HCT116 (cell line): Measurements from ENCODE around the gene MAN2A2. TPM values are rescaled to one million over a fixed set of nuclear protein-coding genes. Genes with fewer than 3 reads are reported as not detected.

Experiments used
- ATAC-seq: fragments of 200-7000 bp; cut with Tn5 transposase; 2 replicates; pipeline ENCODE4 v1.9.1; 2020; ENCODE audit warnings: mild to moderate bottlenecking, moderate library complexity
- BruUV-seq: library from RNA; stranded (reverse); fragments of 400-500 nt; replicated peaks from 2 replicates; lab custom pipeline; 2021; lab: Mats Ljungman, UMichigan
- CTCF ChIA-PET: fragments of 300-600 bp; sonication (Branson Sonifier 250); formaldehyde crosslinking; loops from one replicate; lab custom pipeline; 2021; ENCODE audit warnings: antibody characterized with exemption; lab: Charles Lee
- POLR2A ChIA-PET: fragments of 300-600, 350-600 bp; sonication (Branson Sonifier 250); formaldehyde crosslinking; loops from one replicate; lab custom pipeline; 2021; ENCODE audit warnings: antibody characterized with exemption; lab: Charles Lee
- RAD21 ChIA-PET, 2 experiments: fragments of 300-600 bp; sonication (Branson Sonifier 250); formaldehyde crosslinking; loops; one replicate each; lab custom pipeline; 2023; ENCODE audit warnings: low total read pairs in 2 of 2; ENCODE audit not compliant: uncharacterized antibody in 2 of 2, unreplicated experiment in 2 of 2, low non-redundant PET in 1 of 2; lab: Charles Lee
- DNase-seq: peaks from one replicate; pipeline ENCODE4 v3.0.0-alpha.2; 2010; ENCODE audit warnings: low read depth, low spot score
- H2AFZ ChIP-seq: fragments of 200-600 bp; shearing (Covaris generic), sonication (generic); 2 replicates; pipeline ENCODE4 v1.6.1; 2017; ENCODE audit warnings: low read depth, mixed run types, mixed read lengths, antibody characterized with exemption, low read length; ENCODE audit not compliant: poor library complexity, severe bottlenecking
- H3K27ac ChIP-seq: 2 replicates; pipeline ENCODE4 v1.5.1; 2012; ENCODE audit warnings: low read depth, low read length
- H3K27me3 ChIP-seq: fragments of 200-600 bp; sonication (generic); 2 replicates; pipeline ENCODE4 v1.6.1; 2016; ENCODE audit warnings: mixed run types, low read length, mixed read lengths; ENCODE audit not compliant: insufficient read depth
- H3K36me3 ChIP-seq, 2 experiments: fragments of 200-500 bp in 1 of 2; fragments of 200-600 bp in 1 of 2; sonication (Bioruptor generic) in 1 of 2; sonication (generic) in 1 of 2; 2 replicates each; pipeline versions ENCODE4 v1.5.1 to v1.6.1; 2014 to 2016; ENCODE audit warnings: low read length in 2 of 2, inconsistent platforms in 1 of 2, mixed read lengths in 1 of 2, mixed run types in 1 of 2; ENCODE audit not compliant: insufficient read depth in 2 of 2, control insufficient read depth in 1 of 2
- H3K4me1 ChIP-seq, 2 experiments: fragments of 200-600 bp in 1 of 2; sonication (generic) in 1 of 2; 2 replicates each; pipeline versions ENCODE4 v1.5.1 to v1.6.1; 2012 to 2017; ENCODE audit warnings: low read length in 2 of 2, inconsistent platforms in 1 of 2, mild to moderate bottlenecking in 1 of 2, mixed read lengths in 1 of 2, mixed run types in 1 of 2, moderate library complexity in 1 of 2; ENCODE audit not compliant: insufficient read depth in 2 of 2, control insufficient read depth in 1 of 2
- H3K4me2 ChIP-seq: fragments of 200-600 bp; sonication (generic); 2 replicates; pipeline ENCODE4 v1.6.1; 2017; ENCODE audit warnings: mixed run types, low read length, mixed read lengths
- H3K4me3 ChIP-seq, 2 experiments: fragments of 200-600 bp in 1 of 2; sonication (generic) in 1 of 2; replicated peaks in 1 of 2; 2 replicates each; pipeline ENCODE4 v1.5.1; 2011 to 2016; ENCODE audit warnings: low read length in 2 of 2, control low read depth in 1 of 2, low read depth in 1 of 2, mild to moderate bottlenecking in 1 of 2, mixed read lengths in 1 of 2, mixed run types in 1 of 2
- H3K79me2 ChIP-seq: fragments of 200-600 bp; sonication (generic); 2 replicates; pipeline ENCODE4 v1.6.1; 2017; ENCODE audit warnings: mild to moderate bottlenecking, mixed run types, low read length, moderate library complexity, mixed read lengths; ENCODE audit not compliant: insufficient read depth
- H3K9ac ChIP-seq: fragments of 200-600 bp; sonication (generic); 2 replicates; pipeline ENCODE4 v1.6.1; 2016; ENCODE audit warnings: low read length, mixed read lengths
- H3K9me2 ChIP-seq: fragments of 200-600 bp; sonication (generic), shearing (Covaris generic); 2 replicates; pipeline ENCODE4 v1.6.1; 2017; ENCODE audit warnings: mixed run types, mild to moderate bottlenecking, moderate library complexity; ENCODE audit not compliant: insufficient read depth
- H3K9me3 ChIP-seq, 2 experiments: fragments of 200-500 bp in 1 of 2; fragments of 200-600 bp in 1 of 2; sonication (Bioruptor generic) in 1 of 2; sonication (generic) in 1 of 2; 2 replicates each; pipeline ENCODE4 v1.6.1; 2014 to 2017; ENCODE audit warnings: low read length in 2 of 2, mixed read lengths in 2 of 2, inconsistent platforms in 1 of 2, low read depth in 1 of 2, mild to moderate bottlenecking in 1 of 2, mixed run types in 1 of 2, moderate library complexity in 1 of 2; ENCODE audit not compliant: control insufficient read depth in 1 of 2, insufficient read depth in 1 of 2
- H4K20me1 ChIP-seq: fragments of 200-600 bp; sonication (generic), shearing (Covaris generic); 2 replicates; pipeline ENCODE4 v1.6.1; 2017; ENCODE audit warnings: mixed run types, mild to moderate bottlenecking, moderate library complexity; ENCODE audit not compliant: insufficient read depth
- ATF3 ChIP-seq: IDR thresholded peaks from 2 replicates; pipeline ENCODE4 v1.6.1; 2012
- CBX3 ChIP-seq: IDR thresholded peaks from 2 replicates; pipeline ENCODE4 v1.6.1; 2012; ENCODE audit warnings: low read depth
- CTCF ChIP-seq, 3 experiments: fragments of 200-600 bp in 1 of 3; sonication (generic) in 1 of 3; IDR thresholded peaks in 2 of 3; conservative IDR thresholded peaks in 1 of 3; 2 replicates each; pipeline ENCODE4 v1.5.1; 2012 to 2017; ENCODE audit warnings: low read depth in 2 of 3, low read length in 2 of 3, antibody characterized with exemption in 1 of 3, borderline replicate concordance in 1 of 3, control low read depth in 1 of 3, mild to moderate bottlenecking in 1 of 3, mixed read lengths in 1 of 3, mixed run types in 1 of 3, moderate library complexity in 1 of 3; ENCODE audit not compliant: insufficient read depth in 1 of 3
- EZH2 ChIP-seq: fragments of 200-600 bp; sonication (generic); IDR thresholded peaks from 2 replicates; pipeline ENCODE4 v1.6.1; 2017; ENCODE audit warnings: antibody characterized with exemption, mixed run types
- EZH2phosphoT487 ChIP-seq: fragments of 200-600 bp; IDR thresholded peaks from 2 replicates; pipeline ENCODE4 v1.6.1; 2018; ENCODE audit warnings: antibody characterized with exemption, borderline replicate concordance
- JUND ChIP-seq: IDR thresholded peaks from 2 replicates; pipeline ENCODE4 v1.6.1; 2012
- POLR2AphosphoS5 ChIP-seq: IDR thresholded peaks from 2 replicates; pipeline ENCODE4 v1.6.1; 2011; ENCODE audit warnings: mild to moderate bottlenecking, low read depth, low read length, moderate library complexity
- REST ChIP-seq: IDR thresholded peaks from 2 replicates; pipeline ENCODE4 v1.6.1; 2012; ENCODE audit warnings: low read depth
- ZBTB33 ChIP-seq: IDR thresholded peaks from 2 replicates; pipeline ENCODE4 v1.6.1; 2011; ENCODE audit warnings: mild to moderate bottlenecking, low read length, moderate library complexity; ENCODE audit not compliant: insufficient replicate concordance; ENCODE audit errors: extremely low read depth
- ZFX ChIP-seq: fragments of 450-650 bp; IDR thresholded peaks from 2 replicates; pipeline ENCODE4 v1.6.1; 2017
- ZNF274 ChIP-seq: fragments of 200-500 bp; sonication (Bioruptor generic); IDR thresholded peaks from 2 replicates; pipeline ENCODE4 v1.6.1; 2014; ENCODE audit warnings: mild to moderate bottlenecking, low read depth, low read length, inconsistent platforms
- intact Hi-C: fragments of 100-400 bp; cut with micrococcal nuclease; formaldehyde crosslinking; loops from 2 replicates; pipeline ENCODE4 v1.10.0; 2022
- total RNA-seq: library from RNA; stranded (reverse); gene quantifications from one replicate; pipeline ENCODE4 v1.2.1, GENCODE V29; 2021; ENCODE audit not compliant: unreplicated experiment

Gene MAN2A2
- total RNA-seq, 1 experiment from 2014 or later, result 44.9 TPM

- DNase-seq, result no peak
- POLR2A ChIA-PET, result interaction anchor here (0.7 kb wide), 1 partner anchor 12 kb away, joined by 3 read pairs; no protein-coding TSS in a partner anchor
- H3K9me3 ChIP-seq, result no peaks in the 10 kb centered on the region
- H3K9ac ChIP-seq, result no peak overlapping the region
- H3K4me3 ChIP-seq, result no peak overlapping the region
- CTCF ChIA-PET, result interaction anchor here (1.2 kb wide), 1 partner anchor 41 kb away, joined by 3 read pairs; no protein-coding TSS in a partner anchor
- no peak overlapping the region for H2AFZ ChIP-seq
- H3K4me2 ChIP-seq, result no peak overlapping the region
- H3K4me1 ChIP-seq, result peaks cover 0 to 18% of the 10 kb centered on the region in 2 experiments; a peak in 2 of 4 replicates
- H3K79me2 ChIP-seq, result no peaks in the 10 kb centered on the region
- no TSS peak for BruUV-seq
- no peak for TF ChIP-seq EZH2phosphoT487
- no peak for TF ChIP-seq REST
- TF ChIP-seq EZH2, result no peak
- no peak for TF ChIP-seq CBX3
- no peak for TF ChIP-seq POLR2AphosphoS5
- no peak for TF ChIP-seq ZNF274
- no peak for TF ChIP-seq ZFX
- TF ChIP-seq ATF3, result no peak
- no peak for TF ChIP-seq CTCF (IDR thresholded peaks at IDR 0.05 in 2 of 3, conservative IDR thresholded peaks at IDR 0.05 in 1 of 3; ENCODE audit: borderline replicate concordance in 1 of 3, insufficient read depth in 1 of 3, low read depth in 2 of 3, low read length in 2 of 3)
- TF ChIP-seq ZBTB33, result no peak
- TF ChIP-seq JUND, result no peak
- H3K9me2 ChIP-seq, result no peaks in the 10 kb centered on the region
- no peak for ATAC-seq
- intact Hi-C loops, result loop anchor here (5.0 kb wide), 1 partner anchor 408 kb away; no protein-coding TSS in a partner anchor
- no peaks in the 10 kb centered on the region for H3K36me3 ChIP-seq
- H3K27me3 ChIP-seq, result no peaks in the 10 kb centered on the region
- RAD21 ChIA-PET, result no interaction called here
- no peak overlapping the region for H3K27ac ChIP-seq
- H4K20me1 ChIP-seq, result no peaks in the 10 kb centered on the region
These were observed 13.2 kb upstream of the MAN2A2 start for GRCh38 chr15:90889736-90890456.
